Dermis microvascular lymphatic vessel endothelial cell (primary cell): ENCODE measurements around the gene LCLAT1. TPM values are rescaled to one million over a fixed set of nuclear protein-coding genes. Genes with fewer than 3 reads are reported as not detected.
A peak's percentile ranks its signal among the peaks of the same experiment; 100 is the strongest.

Source experiments
- DNase-seq, 2 donors: peaks; one replicate each; pipeline versions ENCODE4 v3.0.0 to v3.0.0-alpha.2; 2010; ENCODE audit warnings: low read depth in 2 of 2
- total RNA-seq: library from RNA; depleted of rRNA; stranded (reverse); fragments of >200 nt; gene quantifications from 2 replicates; pipeline ENCODE4 v1.2.1, GENCODE V29; 2014

Gene LCLAT1
- total RNA-seq, 1 donor from 2014 or later: 10.1 TPM

DNA sequence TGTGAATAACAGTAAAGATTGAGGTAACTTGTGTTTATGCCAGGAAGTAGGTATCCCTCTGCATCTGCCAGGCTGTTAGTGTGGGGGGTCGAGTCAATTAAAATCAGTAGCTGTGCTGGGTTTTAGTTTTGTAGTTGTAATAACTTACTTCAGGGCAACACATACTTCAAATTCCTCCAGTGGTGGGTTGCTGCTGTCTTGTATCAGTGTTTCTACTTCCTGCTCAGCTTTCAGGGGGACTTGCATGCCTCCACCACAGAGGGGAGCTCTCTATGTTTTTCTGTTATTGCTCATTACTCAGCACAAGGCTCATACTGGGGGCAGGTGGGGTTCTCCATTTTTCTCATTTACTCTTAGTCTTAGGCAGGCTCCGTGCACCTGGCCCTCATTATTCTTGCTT is 223.4 kb downstream of the LCLAT1 start:
- DNase-seq: no peak

DNA sequence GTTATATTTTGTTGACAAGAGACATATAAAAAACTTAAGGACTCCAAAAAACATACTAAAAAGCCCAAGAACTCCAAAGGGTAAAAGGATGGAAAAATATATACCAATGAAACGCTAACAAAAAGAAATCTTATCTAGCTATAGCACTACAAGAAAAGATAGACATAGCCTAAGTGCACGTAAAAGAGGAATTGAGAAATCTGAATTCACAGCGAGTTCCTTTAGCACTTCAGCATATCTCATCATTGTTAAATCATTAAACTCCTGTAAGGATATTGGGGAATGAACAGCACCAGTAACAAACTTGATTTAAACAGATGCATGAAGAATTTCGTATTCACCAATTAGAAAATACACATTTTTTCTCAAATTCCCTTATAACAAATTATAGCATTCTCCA is 226.1 kb downstream of the LCLAT1 start:
- no peak for DNase-seq

GRCh38 chr2:30675758-30676157 is 228.7 kb downstream of the LCLAT1 start:
- no peak for DNase-seq

DNA sequence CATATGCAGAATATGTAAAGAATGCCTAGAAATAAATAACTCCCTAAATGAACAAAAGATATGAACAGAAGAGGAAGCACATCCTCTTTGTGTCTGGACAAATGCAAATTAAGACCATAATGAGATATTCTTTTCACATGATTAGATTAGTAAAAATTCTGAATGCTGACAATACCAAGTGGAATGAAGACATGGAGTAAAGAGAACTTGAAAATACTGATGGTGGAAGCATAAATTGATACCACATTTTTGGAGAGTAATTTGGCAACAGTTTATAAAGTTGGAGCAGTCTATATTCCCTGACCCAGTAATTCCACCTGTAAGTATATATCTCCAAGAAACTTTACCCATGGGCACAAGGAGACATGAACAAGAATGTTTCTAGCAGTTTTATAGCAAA is 230.2 kb downstream of the LCLAT1 start:
- DNase-seq: no peak

DNA sequence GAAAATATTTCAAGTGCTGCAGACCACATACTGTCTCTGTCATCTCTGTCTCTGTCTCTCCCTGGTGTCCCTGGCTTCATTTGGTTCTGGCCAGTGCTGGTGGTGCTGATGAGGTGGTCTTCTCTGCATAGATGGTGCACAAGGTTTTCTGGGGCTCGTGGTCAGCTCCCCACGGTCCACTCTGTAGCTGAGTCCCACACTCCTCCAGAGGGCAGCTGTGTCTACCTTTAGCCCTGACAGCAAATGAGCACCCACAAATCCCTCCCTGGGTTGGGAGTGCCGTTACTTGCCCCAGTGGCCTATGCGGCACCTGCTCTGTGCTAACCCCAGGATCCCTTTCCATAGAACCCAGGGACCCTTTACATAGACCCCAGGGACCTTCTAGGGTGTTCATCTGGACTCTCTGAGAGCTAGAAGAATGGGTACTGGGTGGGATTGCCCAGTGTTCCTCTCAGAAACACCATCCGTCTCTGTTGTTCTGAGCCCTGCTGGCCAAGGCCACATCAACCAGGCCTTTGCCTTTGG is 230.9 kb downstream of the LCLAT1 start:
- no peak for DNase-seq

DNA sequence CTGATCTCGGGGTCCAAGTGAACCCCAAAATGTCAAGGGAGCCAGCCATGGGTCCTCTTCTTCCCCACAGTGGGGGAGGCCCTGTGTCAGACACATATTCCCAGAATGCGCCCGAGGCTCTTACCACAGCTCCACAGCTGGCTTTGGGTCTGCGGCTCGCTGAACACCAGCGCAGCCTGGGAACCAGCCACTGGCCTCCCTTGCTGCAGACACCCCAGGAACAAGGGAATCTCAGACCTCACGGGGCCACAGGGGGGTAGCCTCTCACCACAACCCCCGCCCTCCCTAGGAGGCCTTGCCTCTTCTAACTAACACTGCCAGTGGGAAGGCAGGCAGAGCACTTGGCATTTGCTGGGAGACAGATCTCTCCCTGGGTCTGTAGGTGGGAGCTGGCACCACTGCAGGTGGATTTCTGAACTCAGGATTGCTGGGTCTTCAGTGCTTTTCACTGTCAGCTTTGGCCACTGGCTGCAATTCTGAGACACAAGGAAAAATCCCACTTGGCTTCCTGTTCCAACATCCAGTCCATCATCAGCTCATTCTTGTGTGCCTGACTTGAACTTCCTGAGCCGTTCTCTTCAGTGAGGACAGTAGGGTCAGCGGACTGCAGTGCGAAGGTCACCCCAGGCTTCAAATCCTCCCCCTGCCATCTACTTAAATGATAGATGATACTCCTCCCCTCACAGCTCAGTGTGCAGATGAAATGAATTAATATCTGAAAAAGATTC is 231.5 kb downstream of the LCLAT1 start:
- no peak for DNase-seq

DNA sequence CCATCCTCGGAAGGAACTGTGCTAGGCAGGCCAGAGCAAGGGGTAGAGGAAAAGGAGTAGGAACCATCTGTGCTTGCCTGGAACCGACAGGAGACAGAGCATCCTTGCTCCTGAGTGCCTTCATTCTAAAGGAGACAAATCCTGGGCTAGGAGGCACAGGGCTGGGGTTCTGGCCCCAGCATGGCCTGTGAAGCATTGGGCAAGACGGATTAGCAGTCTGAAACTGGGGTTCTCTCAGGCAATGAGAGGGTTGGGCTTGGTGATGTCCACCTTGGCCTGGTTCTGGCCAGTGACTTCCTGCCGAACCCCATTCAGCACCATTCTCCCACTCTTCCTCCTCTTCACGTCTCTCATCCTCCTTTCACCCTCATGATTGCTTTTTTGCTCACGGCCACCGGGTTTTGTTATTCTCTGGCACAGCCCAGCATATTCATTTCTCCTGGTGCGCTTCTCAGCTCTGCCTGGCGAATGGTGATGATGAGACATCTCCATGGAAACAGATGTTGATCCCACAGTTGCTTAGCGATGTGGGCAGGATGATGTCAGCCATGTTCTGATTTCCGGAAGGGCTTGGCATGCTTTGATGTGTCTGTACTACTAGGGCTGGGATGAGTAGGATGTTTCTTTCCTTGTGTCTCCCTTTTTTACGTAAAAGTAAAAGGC is 232.5 kb downstream of the LCLAT1 start:
- peak in 1 of 2 donors; percentile 10 for DNase-seq

GRCh38 chr2:30680121-30680520 is 233.1 kb downstream of the LCLAT1 start:
- DNase-seq: no peak

DNA sequence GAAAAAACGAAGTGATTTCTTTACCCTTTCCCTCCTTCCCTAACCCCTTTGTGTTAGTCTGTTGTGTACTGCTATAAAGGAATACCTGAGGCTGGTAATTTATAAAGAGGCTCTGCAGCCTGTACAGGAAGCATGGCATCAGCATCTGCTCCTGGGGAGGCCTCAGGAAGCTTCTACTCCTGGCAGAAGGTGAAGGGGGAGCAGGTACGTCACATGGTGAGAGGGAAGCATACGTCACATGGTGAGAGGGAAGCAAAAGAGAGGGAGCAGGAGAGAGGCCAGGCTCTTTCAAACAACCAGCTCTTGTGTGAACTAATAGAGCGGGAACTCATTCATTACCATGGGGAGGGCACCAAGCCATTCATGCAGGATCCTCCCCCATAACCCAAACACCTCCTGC is 234.0 kb downstream of the LCLAT1 start:
- DNase-seq: no peak

GRCh38 chr2:30683236-30683956 is 236.3 kb downstream of the LCLAT1 start:
- DNase-seq: no peak

DNA sequence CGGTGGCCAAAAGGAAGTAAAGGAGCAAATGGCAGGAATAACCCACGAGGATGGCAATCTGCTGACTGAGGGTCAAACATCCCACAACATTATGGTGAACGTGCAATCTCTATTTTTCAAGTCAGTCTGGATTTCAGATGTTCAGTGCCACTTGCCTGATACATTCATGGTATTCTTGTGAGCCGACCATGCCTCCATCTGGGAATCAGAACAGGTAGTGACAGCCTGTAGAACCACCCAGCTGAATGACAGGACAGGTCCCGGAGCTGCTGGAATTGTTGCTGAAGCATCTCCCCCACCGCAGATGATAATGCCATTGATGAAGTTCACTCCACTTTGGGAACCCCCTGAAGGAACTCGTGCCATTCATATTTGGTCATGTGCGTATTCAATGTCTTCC is 237.0 kb downstream of the LCLAT1 start:
- no peak for DNase-seq

DNA sequence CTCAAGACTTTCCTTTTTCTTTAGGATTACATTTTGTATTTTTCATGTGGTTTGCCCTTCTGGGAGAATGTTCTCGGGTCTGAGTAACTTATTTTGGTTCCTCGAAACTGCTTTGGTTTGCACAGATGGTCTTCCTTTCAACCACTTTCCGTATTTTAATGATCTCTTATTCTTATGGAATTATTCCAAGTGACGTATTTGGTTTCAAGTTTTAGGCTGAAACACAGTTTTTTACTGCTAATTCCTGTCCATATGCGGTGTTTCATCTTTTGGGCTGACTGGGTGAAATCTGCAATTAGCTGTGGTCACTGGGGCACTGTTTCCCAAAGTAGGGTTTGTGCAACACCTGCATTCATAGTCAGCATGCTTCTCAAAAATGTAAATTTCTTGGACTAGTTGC is 237.5 kb downstream of the LCLAT1 start:
- DNase-seq: no peak

- DNase-seq: no peak
Observed at GRCh38 chr2:30684996-30685395, 237.9 kb downstream of the LCLAT1 start.

- no peak for DNase-seq
Observed at GRCh38 chr2:30686000-30686399, 239.0 kb downstream of the LCLAT1 start.

DNA sequence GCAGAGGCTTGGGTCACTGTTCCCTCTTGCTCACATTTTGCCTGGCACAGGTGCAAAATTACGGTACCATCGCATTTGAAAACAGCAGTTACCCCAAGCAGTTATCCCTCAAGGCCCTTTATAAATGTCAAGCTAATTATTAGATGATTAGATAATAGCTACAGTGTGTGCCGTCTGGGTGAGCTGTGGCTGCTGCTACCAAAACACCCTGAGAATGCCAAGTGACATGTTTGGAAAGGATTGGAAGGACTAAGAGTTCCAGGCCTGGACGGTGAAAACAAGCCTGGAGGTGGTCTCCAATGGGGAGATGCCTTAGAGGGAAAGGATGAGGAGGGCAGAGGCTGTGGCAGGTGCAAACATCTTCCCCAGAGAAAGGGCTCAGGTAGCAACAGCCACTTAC is 239.6 kb downstream of the LCLAT1 start:
- no peak for DNase-seq

DNA sequence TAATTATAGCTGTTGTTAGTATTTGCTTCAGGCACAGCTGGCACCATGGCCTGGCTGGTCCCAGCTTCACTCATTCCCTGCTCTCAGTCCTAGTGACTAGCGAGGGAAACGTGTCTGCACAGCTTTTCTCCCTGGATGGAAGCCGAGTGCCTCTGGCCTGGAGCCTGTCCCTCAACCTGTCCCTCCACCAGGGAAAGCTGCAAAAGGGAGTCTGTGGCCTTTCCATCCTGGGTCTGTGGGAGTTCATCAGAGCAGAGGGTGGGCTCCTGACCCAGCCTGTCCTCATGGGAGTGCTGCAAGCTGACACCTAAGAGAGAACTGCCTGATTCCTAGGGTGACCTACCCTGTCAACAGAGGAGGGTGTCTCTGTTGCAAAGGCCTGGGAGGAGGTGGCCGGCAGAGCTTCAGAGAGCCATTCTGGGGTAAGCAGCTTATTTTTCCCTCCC is 241.9 kb downstream of the LCLAT1 start:
- no peak for DNase-seq

GRCh38 chr2:30689496-30690125 is 242.6 kb downstream of the LCLAT1 start:
- no peak for DNase-seq

- no peak for DNase-seq
Observed at GRCh38 chr2:30690126-30690561, 243.1 kb downstream of the LCLAT1 start.

GRCh38 chr2:30691091-30691947 is 244.3 kb downstream of the LCLAT1 start:
- no peak for DNase-seq

- no peak for DNase-seq
Observed at GRCh38 chr2:30691948-30692828, 245.1 kb downstream of the LCLAT1 start.
